ENCODE measurements around the gene NAXD.

The NAXD gene

DNA sequence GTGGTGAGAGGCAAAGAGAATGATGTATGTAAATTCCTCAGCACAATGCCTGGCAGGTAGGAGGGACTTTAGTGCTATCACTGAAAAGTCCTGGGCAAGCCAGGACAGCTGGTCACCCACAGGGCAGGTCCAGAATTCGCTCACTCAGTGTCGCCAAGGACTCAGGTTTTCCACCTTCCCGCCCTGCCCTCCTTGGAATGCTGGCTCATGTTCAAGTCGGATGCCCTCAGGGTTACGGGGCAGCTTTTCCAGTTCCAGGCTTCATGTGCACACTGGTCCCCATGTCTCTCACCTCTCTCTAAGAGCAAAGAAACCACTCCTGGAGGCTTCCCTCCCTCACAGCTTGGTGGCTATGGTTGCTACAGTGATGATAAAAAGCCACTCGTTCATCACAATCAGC is 24.8 kb upstream of the NAXD start:
- DNase-seq = no peak
- H3K4me3 ChIP-seq (ENCODE audit: low read depth, low read length) = no peak overlapping the region
- no peaks in the 10 kb centered on the region for H3K36me3 ChIP-seq
- H3K9me3 ChIP-seq = no peaks in the 10 kb centered on the region
- H3K27me3 ChIP-seq = peaks cover 3% of the 10 kb centered on the region; the same call in 1 of the 2 replicates
- H3K4me1 ChIP-seq = no peaks in the 10 kb centered on the region
- TF ChIP-seq, protein P1, sequence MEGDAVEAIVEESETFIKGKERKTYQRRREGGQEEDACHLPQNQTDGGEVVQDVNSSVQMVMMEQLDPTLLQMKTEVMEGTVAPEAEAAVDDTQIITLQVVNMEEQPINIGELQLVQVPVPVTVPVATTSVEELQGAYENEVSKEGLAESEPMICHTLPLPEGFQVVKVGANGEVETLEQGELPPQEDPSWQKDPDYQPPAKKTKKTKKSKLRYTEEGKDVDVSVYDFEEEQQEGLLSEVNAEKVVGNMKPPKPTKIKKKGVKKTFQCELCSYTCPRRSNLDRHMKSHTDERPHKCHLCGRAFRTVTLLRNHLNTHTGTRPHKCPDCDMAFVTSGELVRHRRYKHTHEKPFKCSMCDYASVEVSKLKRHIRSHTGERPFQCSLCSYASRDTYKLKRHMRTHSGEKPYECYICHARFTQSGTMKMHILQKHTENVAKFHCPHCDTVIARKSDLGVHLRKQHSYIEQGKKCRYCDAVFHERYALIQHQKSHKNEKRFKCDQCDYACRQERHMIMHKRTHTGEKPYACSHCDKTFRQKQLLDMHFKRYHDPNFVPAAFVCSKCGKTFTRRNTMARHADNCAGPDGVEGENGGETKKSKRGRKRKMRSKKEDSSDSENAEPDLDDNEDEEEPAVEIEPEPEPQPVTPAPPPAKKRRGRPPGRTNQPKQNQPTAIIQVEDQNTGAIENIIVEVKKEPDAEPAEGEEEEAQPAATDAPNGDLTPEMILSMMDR (IDR thresholded peaks at IDR 0.05; ENCODE audit: low read depth, low read length) = no peak

DNA sequence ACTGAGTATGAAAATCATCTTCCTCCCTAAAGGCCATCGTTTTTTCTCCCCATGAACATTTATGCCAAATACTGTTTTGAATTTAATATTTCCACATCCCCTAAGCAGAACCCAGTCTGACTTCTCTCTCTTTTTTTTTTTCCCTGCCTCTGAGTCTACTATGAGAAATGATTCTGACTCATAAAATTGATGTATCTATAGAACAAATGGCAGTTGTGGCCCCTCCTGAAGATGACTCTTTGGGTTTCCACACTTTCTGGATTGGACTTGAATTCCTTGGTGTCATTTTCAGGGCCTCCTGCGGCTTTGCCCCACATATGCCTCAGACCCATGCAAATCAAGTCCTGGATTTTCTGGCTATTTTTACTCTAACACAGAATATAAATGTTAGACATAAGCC is 22.7 kb upstream of the NAXD start:
- H3K27me3 ChIP-seq = peaks cover 3% of the 10 kb centered on the region; the same call in 1 of the 2 replicates
- TF ChIP-seq, protein P1 (IDR thresholded peaks at IDR 0.05; ENCODE audit: low read depth, low read length) = no peak
- no peak for DNase-seq
- H3K36me3 ChIP-seq = no peaks in the 10 kb centered on the region
- no peak overlapping the region for H3K4me3 ChIP-seq (ENCODE audit: low read depth, low read length)
- H3K9me3 ChIP-seq = no peaks in the 10 kb centered on the region
- H3K4me1 ChIP-seq = peaks cover 4% of the 10 kb centered on the region

DNA sequence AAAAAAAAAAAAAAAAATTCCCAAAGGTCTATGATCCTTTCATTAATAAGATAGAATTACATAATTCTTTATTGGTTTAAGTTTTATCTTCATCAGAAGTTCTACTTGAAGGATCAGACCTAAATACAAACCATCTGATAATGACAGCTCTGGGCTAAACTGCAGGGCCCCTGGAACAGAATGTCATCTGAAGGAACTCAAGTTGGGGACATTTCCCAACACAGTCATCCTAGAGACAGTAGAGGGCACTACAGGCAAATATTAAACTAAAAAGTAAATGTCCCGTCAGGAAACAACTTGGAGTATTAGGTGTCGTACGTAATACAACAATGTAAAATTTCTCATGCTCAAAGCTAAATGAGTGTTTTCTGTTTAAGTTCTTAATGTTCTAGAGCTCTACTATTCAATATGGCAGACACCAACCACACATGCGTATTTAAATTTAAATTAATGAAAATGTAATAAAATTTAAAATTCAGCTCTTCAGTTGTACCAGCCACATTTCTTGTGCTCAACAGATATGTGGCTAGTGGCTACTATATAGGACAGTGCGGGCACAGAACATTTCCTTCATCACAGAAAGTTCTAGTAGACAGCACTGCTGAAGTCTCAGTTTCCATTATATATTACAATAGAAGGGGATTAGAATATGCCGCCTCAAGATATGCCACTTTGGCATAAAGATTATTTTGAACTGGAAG is 21.8 kb upstream of the NAXD start:
- H3K27me3 ChIP-seq = peaks cover 3% of the 10 kb centered on the region; the same call in 1 of the 2 replicates
- H3K4me3 ChIP-seq (ENCODE audit: low read depth, low read length) = no peak overlapping the region
- no peaks in the 10 kb centered on the region for H3K9me3 ChIP-seq
- TF ChIP-seq, protein P1 (IDR thresholded peaks at IDR 0.05; ENCODE audit: low read depth, low read length) = peak; percentile 71
- H3K36me3 ChIP-seq = no peaks in the 10 kb centered on the region
- H3K4me1 ChIP-seq = peaks cover 4% of the 10 kb centered on the region
- peak; percentile 36 for DNase-seq

DNA sequence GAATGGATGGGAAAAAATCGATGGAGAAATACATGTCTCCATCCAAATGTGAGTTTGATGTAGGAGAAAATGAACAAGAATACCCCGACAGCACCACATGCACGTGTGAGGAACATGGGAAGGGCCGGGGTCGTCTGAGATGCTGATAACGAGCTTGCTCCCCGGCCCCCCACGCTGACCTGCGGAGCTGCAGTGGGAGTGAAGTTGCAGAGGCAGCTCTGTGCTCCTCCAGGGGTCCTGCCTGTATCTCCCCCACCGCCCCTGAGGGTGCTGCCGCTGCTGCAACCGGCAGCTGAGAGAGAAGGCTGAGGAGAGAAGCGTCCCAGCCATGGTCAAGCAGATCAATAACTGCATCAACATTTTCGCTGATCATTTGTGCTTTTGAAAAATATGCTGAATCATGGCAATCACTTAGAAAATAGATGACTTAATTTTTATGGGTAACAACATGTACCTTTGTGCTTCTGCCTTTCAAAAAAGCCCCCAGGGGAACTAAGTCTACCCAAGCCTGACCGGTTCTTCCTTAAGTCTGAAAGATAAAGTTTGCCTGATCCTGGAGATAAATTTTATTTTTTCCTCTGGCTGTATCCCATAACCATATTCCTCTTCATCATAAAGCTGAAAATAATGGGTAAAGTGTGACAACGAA is 18.2 kb upstream of the NAXD start:
- Histone ChIP-seq H3K4me1 (peaks cover 4% of the 10 kb centered on the region), H3K36me3 (no peaks in the 10 kb centered on the region), H3K9me3 (no peaks in the 10 kb centered on the region), H3K4me3 (ENCODE audit: low read depth, low read length) (no peak overlapping the region), H3K27me3 (no peaks in the 10 kb centered on the region)
- no peak for DNase-seq
- TF ChIP-seq, protein P1 (IDR thresholded peaks at IDR 0.05; ENCODE audit: low read depth, low read length) = no peak

DNA sequence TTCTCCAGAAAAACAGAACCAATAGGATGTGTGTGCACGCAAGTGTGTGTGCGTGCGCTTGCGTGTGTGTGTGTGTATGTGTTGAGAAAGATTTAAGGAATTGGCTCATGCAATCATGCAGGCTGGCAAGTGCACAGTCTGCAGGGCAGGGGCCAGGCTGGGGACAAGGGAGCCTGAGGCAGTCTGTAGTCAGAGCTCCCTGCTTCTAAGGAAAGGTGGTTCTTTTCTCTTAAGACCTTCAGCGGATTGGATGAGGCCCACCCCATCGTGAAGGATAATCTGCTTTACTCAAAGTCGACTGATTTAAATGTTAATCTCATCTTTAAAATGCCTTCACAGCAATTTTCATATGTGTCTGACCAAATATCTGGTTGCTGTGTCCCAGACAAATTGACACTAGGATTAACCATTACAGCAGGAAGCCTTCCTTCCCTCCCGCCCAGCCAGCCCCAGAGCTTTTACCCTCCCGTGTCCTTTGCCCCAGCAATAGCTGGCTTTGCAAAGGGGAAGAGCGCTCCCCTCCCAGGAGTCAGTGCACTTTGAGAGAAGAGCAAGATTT is 15.0 kb upstream of the NAXD start:
- TF ChIP-seq, protein P1 (IDR thresholded peaks at IDR 0.05; ENCODE audit: low read depth, low read length) = no peak
- Histone ChIP-seq H3K4me1 (peaks cover 4% of the 10 kb centered on the region), H3K9me3 (no peaks in the 10 kb centered on the region), H3K36me3 (no peaks in the 10 kb centered on the region), H3K27me3 (no peaks in the 10 kb centered on the region), H3K4me3 (ENCODE audit: low read depth, low read length) (no peak overlapping the region)
- DNase-seq = no peak

DNA sequence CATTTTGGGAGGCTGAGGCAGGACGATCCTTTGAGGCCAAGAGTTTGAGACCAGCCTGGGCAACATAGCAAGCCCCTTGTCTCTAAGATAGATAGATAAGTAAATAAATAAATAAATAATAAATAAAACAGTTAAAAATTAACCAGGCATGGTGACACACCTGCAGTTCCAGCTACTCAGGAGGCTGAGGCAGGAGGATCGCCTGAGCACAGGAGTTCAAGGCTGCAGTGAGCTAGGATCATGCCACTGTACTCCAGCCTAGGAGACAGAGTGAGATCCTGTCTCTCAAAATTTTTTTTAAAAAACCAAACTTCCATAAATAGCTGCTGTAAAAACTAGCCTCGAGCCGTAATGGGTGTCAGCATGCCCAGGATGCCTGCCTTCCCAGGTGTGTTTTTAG is 14.4 kb upstream of the NAXD start:
- H3K36me3 ChIP-seq = no peaks in the 10 kb centered on the region
- no peak for DNase-seq
- peaks cover 4% of the 10 kb centered on the region for H3K4me1 ChIP-seq
- no peaks in the 10 kb centered on the region for H3K27me3 ChIP-seq
- no peak overlapping the region for H3K4me3 ChIP-seq (ENCODE audit: low read depth, low read length)
- TF ChIP-seq, protein P1 (IDR thresholded peaks at IDR 0.05; ENCODE audit: low read depth, low read length) = no peak
- H3K9me3 ChIP-seq = no peaks in the 10 kb centered on the region

Measured in BE2C (cell line).